Sigmoid colon (tissue), 4 donors: ENCODE results near the gene FBXO2.

Experiments
- CTCF ChIP-seq, 4 experiments: fragments of 450-650 bp in 3 of 4; fragments of 200-600 bp in 1 of 4; IDR thresholded peaks; one replicate each; pipeline ENCODE4 v1.5.1; 2016 to 2019; ENCODE audit warnings: antibody characterized with exemption in 4 of 4, mild to moderate bottlenecking in 3 of 4, moderate library complexity in 2 of 4
- EP300 ChIP-seq, 4 donors: sonication (generic); formaldehyde crosslinking; IDR thresholded peaks; one replicate each; pipeline ENCODE4 v1.6.1; 2017; ENCODE audit warnings: antibody characterized with exemption in 4 of 4
- POLR2AphosphoS5 ChIP-seq, 4 donors: sonication (generic); formaldehyde crosslinking; IDR thresholded peaks; one replicate each; pipeline ENCODE4 v1.6.1; 2017; ENCODE audit warnings: antibody characterized with exemption in 4 of 4

- no peak for TF ChIP-seq POLR2AphosphoS5 (IDR thresholded peaks at IDR 0.05)
- no peak for TF ChIP-seq CTCF (IDR thresholded peaks at IDR 0.05)
- TF ChIP-seq EP300 (IDR thresholded peaks at IDR 0.05), result no peak
Observed at GRCh38 chr1:11638121-11638520, 16.1 kb downstream of the FBXO2 start.
